H9 (cell line): Measurements from ENCODE around the gene CHM. TPM values are rescaled to one million over a fixed set of nuclear protein-coding genes. Genes with fewer than 3 reads are reported as not detected.

Experiments
- DNase-seq: peaks from one replicate; pipeline ENCODE4 v3.0.0-alpha.2; 2017
- H2AFZ ChIP-seq: one replicate; pipeline ENCODE4 v1.6.1; 2013; ENCODE audit warnings: mild to moderate bottlenecking, low read length, control low read depth, moderate library complexity
- H2AK5ac ChIP-seq: 2 replicates; pipeline ENCODE4 v1.6.1; 2013; ENCODE audit warnings: low read length, control low read depth, mixed read lengths; ENCODE audit not compliant: insufficient read length
- H2BK120ac ChIP-seq: one replicate; pipeline ENCODE4 v1.6.1; 2013; ENCODE audit warnings: low read depth, mild to moderate bottlenecking, low read length, control low read depth, inconsistent platforms; ENCODE audit not compliant: poor library complexity, severe bottlenecking
- H2BK12ac ChIP-seq: 2 replicates; pipeline ENCODE4 v1.6.1; 2013; ENCODE audit warnings: low read length, control low read depth, mixed read lengths, low read depth; ENCODE audit not compliant: insufficient read length
- H2BK15ac ChIP-seq: 2 replicates; pipeline ENCODE4 v1.6.1; 2013; ENCODE audit warnings: low read depth, low read length, control low read depth
- H2BK20ac ChIP-seq: one replicate; pipeline ENCODE4 v1.6.1; 2013; ENCODE audit warnings: low read depth, mild to moderate bottlenecking, low read length, control low read depth, inconsistent platforms; ENCODE audit not compliant: poor library complexity, severe bottlenecking
- H2BK5ac ChIP-seq: 2 replicates; pipeline ENCODE4 v1.6.1; 2013; ENCODE audit warnings: low read length, control low read depth, mixed read lengths; ENCODE audit not compliant: insufficient read length
- H3K14ac ChIP-seq: 2 replicates; pipeline ENCODE4 v1.6.1; 2013; ENCODE audit warnings: low read length, control low read depth; ENCODE audit not compliant: insufficient read depth
- H3K18ac ChIP-seq: 2 replicates; pipeline ENCODE4 v1.6.1; 2013; ENCODE audit warnings: low read depth, mild to moderate bottlenecking, mixed read lengths, low read length, control low read depth; ENCODE audit not compliant: insufficient read length
- H3K23ac ChIP-seq: 2 replicates; pipeline ENCODE4 v1.6.1; 2013; ENCODE audit warnings: low read length, control low read depth, mixed read lengths, low read depth; ENCODE audit not compliant: insufficient read length
- H3K23me2 ChIP-seq: 2 replicates; pipeline ENCODE4 v1.6.1; 2013; ENCODE audit warnings: low read depth, mild to moderate bottlenecking, mixed read lengths, low read length, control low read depth; ENCODE audit not compliant: insufficient read length, poor library complexity, severe bottlenecking
- H3K27ac ChIP-seq: 2 replicates; pipeline ENCODE4 v1.5.1; 2013; ENCODE audit warnings: low read length, control low read depth, mixed read lengths, low read depth; ENCODE audit not compliant: insufficient read length
- H3K27me3 ChIP-seq: 2 replicates; pipeline ENCODE4 v1.6.1; 2013; ENCODE audit warnings: low read length, control low read depth, inconsistent platforms; ENCODE audit not compliant: insufficient read depth
- H3K4ac ChIP-seq: 2 replicates; pipeline ENCODE4 v1.6.1; 2013; ENCODE audit warnings: low read depth, mild to moderate bottlenecking, control low read depth, inconsistent platforms, low read length, moderate library complexity
- H3K4me1 ChIP-seq: 2 replicates; pipeline ENCODE4 v1.6.1; 2013; ENCODE audit warnings: low read length, control low read depth, inconsistent platforms; ENCODE audit not compliant: insufficient read depth
- H3K4me2 ChIP-seq: 2 replicates; pipeline ENCODE4 v1.6.1; 2013; ENCODE audit warnings: low read length, control low read depth, mixed read lengths; ENCODE audit not compliant: insufficient read length, insufficient read depth
- H3K56ac ChIP-seq: 2 replicates; pipeline ENCODE4 v1.6.1; 2013; ENCODE audit warnings: low read depth, mild to moderate bottlenecking, mixed read lengths, low read length, control low read depth; ENCODE audit not compliant: insufficient read length
- H3K79me1 ChIP-seq: 2 replicates; pipeline ENCODE4 v1.6.1; 2013; ENCODE audit warnings: low read depth, mild to moderate bottlenecking, moderate library complexity, low read length, control low read depth, inconsistent platforms; ENCODE audit not compliant: insufficient read depth, poor library complexity, severe bottlenecking
- H3K79me2 ChIP-seq: 2 replicates; pipeline ENCODE4 v1.6.1; 2013; ENCODE audit warnings: low read length, control low read depth, inconsistent platforms; ENCODE audit not compliant: insufficient read depth
- H3K9ac ChIP-seq: 2 replicates; pipeline ENCODE4 v1.6.1; 2013; ENCODE audit warnings: low read length, control low read depth, mixed read lengths; ENCODE audit not compliant: insufficient read length; ENCODE audit errors: extremely low read depth
- H3K9me3 ChIP-seq: one replicate; pipeline ENCODE4 v1.6.1; 2013; ENCODE audit warnings: low read depth, low read length, inconsistent platforms; ENCODE audit not compliant: control insufficient read depth
- H3T11ph ChIP-seq: one replicate; pipeline ENCODE4 v1.6.1; 2013; ENCODE audit warnings: mild to moderate bottlenecking, low read length, control low read depth, inconsistent platforms
- H4K20me1 ChIP-seq: one replicate; pipeline ENCODE4 v1.6.1; 2013; ENCODE audit not compliant: control insufficient read depth, insufficient read length, insufficient read depth
- H4K5ac ChIP-seq: 2 replicates; pipeline ENCODE4 v1.6.1; 2013; ENCODE audit warnings: low read depth, mild to moderate bottlenecking, mixed read lengths, low read length, control low read depth; ENCODE audit not compliant: insufficient read length
- H4K8ac ChIP-seq: replicated peaks from 2 replicates; pipeline ENCODE4 v1.6.1; 2013; ENCODE audit warnings: low read length, control low read depth, mixed read lengths, low read depth; ENCODE audit not compliant: insufficient read length
- H4K91ac ChIP-seq: 2 replicates; pipeline ENCODE4 v1.6.1; 2013; ENCODE audit warnings: low read depth, mild to moderate bottlenecking, moderate library complexity, mixed read lengths, low read length, control low read depth; ENCODE audit not compliant: insufficient read length
- H3K27ac Mint-ChIP-seq, 3 experiments: 2 replicates in 2 of 3; 3 replicates in 1 of 3; pipeline ENCODE4 v1.8.0; 2020 to 2021; ENCODE audit warnings: mixed read lengths in 3 of 3, mild to moderate bottlenecking in 1 of 3, moderate library complexity in 1 of 3
- H3K27me3 Mint-ChIP-seq: 2 replicates; pipeline ENCODE4 v1.8.0; 2021; ENCODE audit warnings: low read depth, mild to moderate bottlenecking, moderate library complexity, mixed read lengths
- H3K36me3 Mint-ChIP-seq, 3 experiments: 2 replicates in 2 of 3; 3 replicates in 1 of 3; pipeline ENCODE4 v1.8.0; 2020 to 2021; ENCODE audit warnings: low read depth in 3 of 3, mixed read lengths in 3 of 3; ENCODE audit not compliant: insufficient read depth in 1 of 3
- H3K4me1 Mint-ChIP-seq, 2 experiments: 2 replicates each; pipeline ENCODE4 v1.8.0; 2020; ENCODE audit warnings: mixed read lengths in 2 of 2
- H3K4me3 Mint-ChIP-seq, 2 experiments: 2 replicates in 1 of 2; 3 replicates in 1 of 2; pipeline ENCODE4 v1.8.0; 2020 to 2021; ENCODE audit warnings: mild to moderate bottlenecking in 2 of 2, mixed read lengths in 2 of 2, moderate library complexity in 1 of 2
- H3K9me3 Mint-ChIP-seq, 2 experiments: 2 replicates in 1 of 2; 3 replicates in 1 of 2; pipeline ENCODE4 v1.8.0; 2020; ENCODE audit warnings: mild to moderate bottlenecking in 2 of 2, mixed read lengths in 2 of 2, moderate library complexity in 1 of 2
- CTCF ChIP-seq: fragments of 200-600 bp; sonication (generic); conservative IDR thresholded peaks from 3 replicates; pipeline ENCODE4 v1.8.0; 2021; ENCODE audit warnings: antibody characterized with exemption, mild to moderate bottlenecking
- WGBS: extraction: QIAGEN DNeasy Blood & Tissue Kit; methylation state at CpG from one replicate; pipeline ENCODE4 v1.1.7; 2013; ENCODE audit warnings: missing lambda C conversion rate, low lambda C conversion rate, mixed read lengths; ENCODE audit not compliant: insufficient read length; ENCODE audit errors: extremely low coverage; 5-methylcytosine and 5-hydroxymethylcytosine counted together
- total RNA-seq: library from RNA; stranded (reverse); gene quantifications from 2 replicates; pipeline ENCODE4 v1.2.1, GENCODE V29; 2021

The CHM gene
- total RNA-seq, 1 experiment from 2014 or later = 28.4 TPM

- H3K4me2 ChIP-seq = no peak overlapping the region
- DNase-seq = no peak
Observed at GRCh38 chrX:86078650-86079049, 31.3 kb upstream of the CHM start.

More at GRCh38 chrX:86078650-86079049, 31.3 kb upstream of the CHM start:
- no peaks in the 10 kb centered on the region for H3K23me2 ChIP-seq
- no peak overlapping the region for H2BK20ac ChIP-seq
- no peak overlapping the region for H2AK5ac ChIP-seq
- no peak overlapping the region for H4K91ac ChIP-seq
- H3K4me1 Mint-ChIP-seq = no peaks in the 10 kb centered on the region
- no peak for TF ChIP-seq CTCF
- no CpG with 5 or more reads among the region's 5 CpGs for WGBS
- peaks cover 24 to 54% of the 10 kb centered on the region in 2 experiments for H3K9me3 Mint-ChIP-seq
- H2BK120ac ChIP-seq = no peak overlapping the region
- H4K8ac ChIP-seq = no peak overlapping the region
- H3K4me1 ChIP-seq = no peaks in the 10 kb centered on the region
- H3K79me2 ChIP-seq = no peaks in the 10 kb centered on the region
- H3K56ac ChIP-seq = no peak overlapping the region
- H3K36me3 Mint-ChIP-seq = peaks cover 8 to 17% (median 17%) of the 10 kb centered on the region in 3 experiments; a peak in 6 of 7 replicates
- no peaks in the 10 kb centered on the region for H3K79me1 ChIP-seq
- H4K20me1 ChIP-seq = no peaks in the 10 kb centered on the region
- H2BK5ac ChIP-seq = no peak overlapping the region
- H2BK12ac ChIP-seq = no peak overlapping the region
- no peak overlapping the region for H2BK15ac ChIP-seq
- H3K4ac ChIP-seq = no peak overlapping the region
- no peak overlapping the region for H3K23ac ChIP-seq
- peaks cover 7% of the 10 kb centered on the region for H3K9me3 ChIP-seq
- no peak overlapping the region for H3K4me3 Mint-ChIP-seq
- H3K27ac Mint-ChIP-seq = no peak overlapping the region; a peak in 1 of 7 replicates
- no peak overlapping the region for H2AFZ ChIP-seq
- H3K9ac ChIP-seq = no peak overlapping the region
- no peak overlapping the region for H3K27ac ChIP-seq
- H3K27me3 Mint-ChIP-seq = peaks cover 3% of the 10 kb centered on the region
- H3K27me3 ChIP-seq = no peaks in the 10 kb centered on the region
- H4K5ac ChIP-seq = no peak overlapping the region
- H3K18ac ChIP-seq = no peak overlapping the region
- H3T11ph ChIP-seq = no peak overlapping the region
- H3K14ac ChIP-seq = no peak overlapping the region
